ENCODE results near the gene AMPD3.

AMPD3 gene

GRCh38 chr11:10461276-10461790 lies 6.3 kb downstream of the AMPD3 start:
- no peak for DNase-seq (ENCODE audit: low read depth in 2 of 2)

GRCh38 chr11:10462746-10463300 lies 7.8 kb downstream of the AMPD3 start:
- DNase-seq (ENCODE audit: low read depth in 2 of 2) = no peak

- DNase-seq (ENCODE audit: low read depth in 2 of 2) = no peak
Measured at GRCh38 chr11:10473371-10473770, 18.3 kb downstream of the AMPD3 start.

- no peak for DNase-seq (ENCODE audit: low read depth in 2 of 2)
Measured at GRCh38 chr11:10474551-10474950, 19.5 kb downstream of the AMPD3 start.

- DNase-seq (ENCODE audit: low read depth in 2 of 2) = no peak
Measured at GRCh38 chr11:10476342-10476741, 21.3 kb downstream of the AMPD3 start.

- no peak for DNase-seq (ENCODE audit: low read depth in 2 of 2)
Measured at GRCh38 chr11:10476927-10477689, 22.0 kb downstream of the AMPD3 start.

GRCh38 chr11:10477690-10478046 lies 22.6 kb downstream of the AMPD3 start:
- no peak for DNase-seq (ENCODE audit: low read depth in 2 of 2)

GRCh38 chr11:10478066-10478465 lies 23.0 kb downstream of the AMPD3 start:
- DNase-seq (ENCODE audit: low read depth in 2 of 2) = no peak

GRCh38 chr11:10478574-10479550 lies 23.8 kb downstream of the AMPD3 start:
- no peak for DNase-seq (ENCODE audit: low read depth in 2 of 2)

GRCh38 chr11:10480026-10480425 lies 25.0 kb downstream of the AMPD3 start:
- DNase-seq (ENCODE audit: low read depth in 2 of 2) = no peak

GRCh38 chr11:10480760-10481159 lies 25.7 kb downstream of the AMPD3 start:
- no peak for DNase-seq (ENCODE audit: low read depth in 2 of 2)

- no peak for DNase-seq (ENCODE audit: low read depth in 2 of 2)
Measured at GRCh38 chr11:10481560-10482349, 26.7 kb downstream of the AMPD3 start.

GRCh38 chr11:10483174-10483573 lies 28.1 kb downstream of the AMPD3 start:
- DNase-seq (ENCODE audit: low read depth in 2 of 2) = no peak

- no peak for DNase-seq (ENCODE audit: low read depth in 2 of 2)
Measured at GRCh38 chr11:10483584-10483983, 28.5 kb downstream of the AMPD3 start.

GRCh38 chr11:10484461-10485180 lies 29.6 kb downstream of the AMPD3 start:
- DNase-seq (ENCODE audit: low read depth in 2 of 2) = no peak

- DNase-seq (ENCODE audit: low read depth in 2 of 2) = no peak
Measured at GRCh38 chr11:10485646-10486045, 30.6 kb downstream of the AMPD3 start.

- no peak for DNase-seq (ENCODE audit: low read depth in 2 of 2)
Measured at GRCh38 chr11:10486161-10486840, 31.2 kb downstream of the AMPD3 start.

GRCh38 chr11:10487002-10487647 lies 32.1 kb downstream of the AMPD3 start:
- no peak for DNase-seq (ENCODE audit: low read depth in 2 of 2)

GRCh38 chr11:10488121-10488933 lies 33.3 kb downstream of the AMPD3 start:
- DNase-seq (ENCODE audit: low read depth in 2 of 2) = no peak

Data from stimulated activated CD4-positive, alpha-beta T cell treated with anti-CD3 and anti-CD28 coated beads, Interleukin-15, amount 100 ng/mL, for 48 hours (primary cell).